Measurements from ENCODE around the gene KRT85.
"Not testable (repeated sequence)": the region's sequence is repeated elsewhere in the genome, so short reads cannot be mapped to it uniquely, and the experiment has no call there.

KRT85 gene

DNA sequence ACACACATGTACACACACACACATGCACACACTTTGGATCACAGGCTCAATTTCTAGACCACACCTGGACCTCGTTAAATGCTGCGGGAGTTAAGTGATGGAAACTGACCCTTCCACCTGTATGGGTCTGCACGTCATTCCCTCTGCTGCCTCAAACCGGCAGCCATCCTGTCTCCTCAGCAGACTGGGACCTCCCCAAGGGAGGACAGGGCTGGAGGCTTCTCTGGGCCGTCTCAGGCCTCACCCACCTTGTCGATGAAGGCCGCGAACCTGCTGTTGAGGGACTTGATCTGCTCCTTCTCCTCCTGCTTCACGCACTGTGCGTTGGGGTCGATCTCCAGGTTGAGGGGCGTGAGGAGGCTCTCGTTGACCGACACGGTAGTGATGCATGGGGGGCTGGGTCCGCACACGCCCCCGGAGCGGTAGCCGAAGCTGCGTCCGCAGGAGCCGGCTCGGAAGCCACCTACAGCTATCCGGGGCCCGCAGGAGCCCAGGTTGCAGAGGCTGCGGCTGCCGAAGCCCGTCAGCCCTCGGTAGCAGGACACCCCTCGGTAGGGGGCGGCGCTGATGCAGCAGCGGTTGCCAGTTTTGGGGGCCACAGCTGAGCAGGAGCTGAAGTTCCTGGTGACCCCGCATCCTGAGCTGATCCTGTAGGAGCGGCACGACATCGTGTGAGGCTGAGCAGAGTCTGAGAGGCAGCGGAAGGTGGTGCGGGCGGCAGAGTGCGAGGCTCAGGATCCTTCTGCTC lies at the start of gene KRT85:
Gene KRT85, minus strand, starts transcription at position 744 of the 748 bp plus-strand sequence. Its CDS starts 76 bp downstream, at position 668.
- DNase-seq: no peak

DNA sequence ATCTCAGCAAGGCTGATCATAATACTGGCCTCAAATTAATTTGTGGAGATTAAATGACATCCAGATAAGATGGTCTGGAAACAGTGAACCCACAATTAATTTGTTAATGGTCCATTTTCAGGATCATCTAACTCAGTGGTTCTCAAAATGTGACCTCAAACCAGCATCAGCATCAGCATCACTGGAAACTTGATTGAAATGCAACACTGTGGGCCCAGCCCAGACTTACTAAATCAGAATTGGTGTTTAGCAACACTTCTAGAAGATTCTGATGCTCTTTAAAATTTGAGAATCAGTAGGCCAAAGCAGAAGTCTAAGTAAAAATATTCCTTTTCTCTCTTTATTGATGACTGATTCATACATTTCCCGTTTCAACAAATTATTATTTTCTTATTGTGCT lies 49.5 kb upstream of the KRT85 start:
- DNase-seq: no peak

GRCh38 chr12:52415870-52416750 lies 48.8 kb upstream of the KRT85 start:
- DNase-seq: no peak

DNA sequence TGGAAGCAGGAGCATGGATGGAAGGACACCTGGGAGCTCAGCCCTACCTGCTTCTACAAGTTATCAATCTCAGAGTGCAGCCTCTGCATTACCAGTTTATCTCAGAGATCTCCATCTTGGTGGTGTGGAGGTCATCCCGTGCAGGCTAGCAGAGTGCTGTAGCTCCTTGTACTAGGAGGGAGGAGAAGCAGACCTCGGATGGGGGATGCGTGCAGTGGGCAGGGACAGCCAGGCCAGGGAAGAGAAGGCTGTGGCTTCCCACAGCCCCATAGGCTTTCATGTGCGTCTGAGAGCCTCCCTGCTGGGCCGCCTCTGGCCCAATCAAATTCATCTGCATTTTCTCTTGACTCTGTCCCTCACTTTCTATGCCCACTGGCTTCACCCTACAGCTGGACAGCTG lies 47.7 kb upstream of the KRT85 start:
- no peak for DNase-seq

- DNase-seq: no peak
Observed at GRCh38 chr12:52413782-52414345, 46.6 kb upstream of the KRT85 start.

GRCh38 chr12:52413202-52413601 lies 45.9 kb upstream of the KRT85 start:
- no peak for DNase-seq

- no peak for DNase-seq
Observed at GRCh38 chr12:52411815-52412214, 44.5 kb upstream of the KRT85 start.

DNA sequence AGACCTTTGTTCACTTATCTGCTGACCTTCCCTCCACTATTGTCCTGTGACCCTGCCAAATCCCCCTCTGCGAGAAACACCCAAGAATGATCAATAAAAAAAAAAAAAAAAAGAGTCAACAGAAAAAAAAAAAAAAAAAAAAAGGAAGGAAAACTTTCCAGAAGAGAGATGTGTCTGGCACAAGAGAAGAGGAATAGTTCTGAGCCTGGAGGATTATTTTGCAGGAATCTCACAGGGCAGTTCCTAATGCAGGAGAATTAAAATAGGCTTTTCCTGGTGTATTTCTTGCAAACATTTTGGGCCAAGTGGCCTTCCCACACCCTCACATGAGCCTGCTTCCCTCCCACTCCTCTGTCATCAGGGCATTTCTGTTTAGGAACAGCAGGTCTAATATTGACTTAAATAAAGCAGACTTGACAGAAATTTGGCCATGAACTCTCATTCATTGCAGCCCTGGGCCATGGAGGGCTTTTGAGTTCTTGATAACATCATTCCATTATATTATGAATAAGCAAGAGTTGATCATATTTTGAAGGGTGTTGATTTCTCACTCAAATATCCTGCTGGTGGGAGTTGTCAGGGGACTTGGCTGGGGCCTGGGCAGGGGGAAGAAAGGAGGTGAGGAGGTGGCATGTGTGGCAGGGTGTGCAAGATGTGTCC lies 43.4 kb upstream of the KRT85 start:
- not testable (repeated sequence) for DNase-seq

DNA sequence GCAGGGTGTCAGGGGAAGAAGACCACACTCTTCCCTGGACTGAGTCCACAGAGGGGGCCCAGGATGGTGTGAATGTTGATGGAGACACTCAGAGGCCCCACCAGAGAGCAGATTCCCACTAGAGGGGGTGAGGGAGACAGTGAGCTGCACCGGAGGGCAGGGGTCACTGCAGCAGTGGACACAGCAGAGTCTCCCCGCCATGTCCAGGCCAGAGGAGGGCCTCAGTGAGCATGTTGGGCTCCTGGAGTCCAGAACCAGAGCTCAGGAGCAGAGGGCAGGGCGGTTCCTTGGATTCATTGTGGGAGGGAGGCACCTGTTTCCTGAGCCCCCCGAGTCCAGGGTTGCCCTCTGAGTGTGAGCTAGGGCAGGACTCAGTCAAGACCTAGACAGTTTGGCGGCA lies 40.6 kb upstream of the KRT85 start:
- no peak for DNase-seq

DNA sequence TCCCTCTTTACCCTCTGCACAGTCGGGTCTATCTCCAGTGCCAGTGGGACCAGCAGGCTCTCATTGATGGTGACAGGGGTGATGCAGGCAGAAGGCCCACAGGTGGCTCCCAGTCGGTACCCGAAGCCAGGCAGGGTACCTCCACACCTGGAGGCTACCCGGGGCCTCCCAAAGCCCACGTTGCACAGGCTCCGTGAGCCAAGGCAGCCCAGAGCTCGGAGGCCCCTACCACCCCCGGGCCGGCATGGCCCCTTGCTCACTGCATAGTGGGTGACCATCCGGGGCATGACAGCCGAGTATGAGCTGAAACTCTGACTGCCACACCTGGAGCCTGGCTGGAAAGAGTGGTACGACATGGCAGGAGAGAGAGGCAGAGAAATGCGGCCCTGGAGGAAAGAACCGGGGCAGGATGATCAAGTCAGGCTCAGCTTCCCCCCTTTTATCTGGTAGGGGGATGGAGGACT lies 38.7 kb upstream of the KRT85 start, which contains the start of gene KRT82:
Gene KRT82, minus strand, starts transcription at position 414 of the 464 bp plus-strand sequence. Its CDS starts 58 bp downstream, at position 356.
- no peak for DNase-seq

- no peak for DNase-seq
Observed at GRCh38 chr12:52404951-52405350, 37.7 kb upstream of the KRT85 start.

DNA sequence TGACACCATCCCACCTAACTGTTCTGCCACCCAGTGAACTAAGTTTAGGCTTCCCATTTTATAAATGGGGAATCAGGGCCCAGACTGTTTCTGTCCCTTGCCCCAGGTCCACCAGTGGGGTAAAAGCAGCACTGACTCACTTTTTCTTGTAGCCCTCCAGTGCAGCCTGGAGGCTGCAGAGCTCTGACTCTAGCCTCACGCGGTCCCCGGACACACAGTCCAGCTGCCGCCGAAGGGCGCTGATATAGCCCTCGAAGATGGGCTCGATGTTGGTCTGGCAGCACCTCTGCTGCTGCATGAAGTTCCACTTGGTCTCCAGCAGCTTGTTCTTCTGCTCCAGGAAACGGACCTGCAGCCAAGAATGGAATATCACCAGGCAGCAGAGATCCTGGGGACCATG lies 36.3 kb upstream of the KRT85 start:
- no peak for DNase-seq

DNA sequence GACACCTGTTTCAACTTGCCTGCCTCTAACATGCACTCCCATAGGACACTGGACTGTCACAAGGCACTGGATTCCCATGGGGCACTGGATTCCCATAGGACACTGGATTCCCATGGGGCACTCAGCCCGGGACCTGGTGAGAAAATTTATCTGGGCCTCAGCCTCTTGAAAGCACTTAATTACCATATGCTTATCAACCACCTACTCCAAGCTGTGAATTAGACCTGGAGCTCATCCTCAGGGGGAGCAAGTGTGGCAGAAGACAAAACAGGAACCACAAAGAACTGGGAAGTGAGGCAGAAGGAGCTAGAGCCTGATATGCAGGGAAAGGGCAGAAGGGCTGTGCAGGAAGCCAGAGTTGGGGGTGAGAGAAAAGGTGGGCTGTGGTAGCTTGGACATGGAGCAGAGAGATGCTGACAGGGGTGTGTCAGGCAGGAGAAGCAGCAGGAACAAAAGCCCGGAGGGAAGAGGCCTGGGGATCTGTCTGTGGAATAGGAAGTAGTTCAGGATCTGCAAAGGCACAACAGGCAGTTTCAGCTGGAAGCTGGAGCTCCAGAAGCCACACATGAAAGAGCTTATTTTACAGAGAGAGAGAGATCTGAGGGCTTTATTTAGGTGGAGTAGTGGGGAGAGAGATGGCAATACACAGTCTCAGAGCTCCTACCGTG lies 35.7 kb upstream of the KRT85 start:
- DNase-seq: no peak

DNA sequence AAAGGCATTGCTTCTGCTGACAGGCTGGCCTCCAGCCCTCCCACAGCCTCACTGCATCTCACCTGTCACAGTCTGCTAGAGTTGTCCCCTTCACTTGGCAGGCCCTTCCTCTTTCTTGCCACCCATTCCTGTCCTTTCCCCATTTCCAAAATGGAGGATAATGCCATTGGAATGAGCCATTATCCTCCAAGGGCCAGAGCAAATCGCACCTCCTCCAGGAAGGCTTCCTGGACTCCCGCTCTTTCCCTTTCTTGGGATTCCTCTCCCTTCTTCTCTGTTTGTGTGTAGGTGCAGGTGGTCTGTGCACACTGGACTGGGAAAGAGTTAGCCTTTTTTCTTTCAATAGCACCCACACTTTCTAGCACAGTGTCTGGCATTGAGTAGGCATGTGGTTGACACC lies 35.1 kb upstream of the KRT85 start:
- no peak for DNase-seq

GRCh38 chr12:52401926-52402325 lies 34.6 kb upstream of the KRT85 start:
- no peak for DNase-seq

DNA sequence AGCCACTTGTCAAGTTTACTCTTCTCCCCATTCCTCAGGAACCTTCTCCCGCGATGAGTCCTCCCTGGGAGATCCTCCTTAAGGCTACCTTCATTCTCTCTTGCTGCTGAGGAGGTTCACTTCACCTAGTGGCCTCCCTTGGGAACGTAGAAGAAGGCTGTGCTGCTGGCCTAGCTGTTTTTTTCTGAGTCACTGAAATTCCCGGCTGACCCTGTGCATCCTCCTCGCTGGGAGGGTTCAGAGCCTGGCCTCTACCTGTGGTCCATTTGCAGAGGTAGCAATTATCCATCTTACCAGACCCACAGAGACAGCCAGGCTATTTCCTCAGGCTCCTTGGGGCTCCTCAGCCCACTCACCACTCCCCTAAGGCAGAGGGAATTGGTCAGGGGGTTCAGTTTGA lies 34.2 kb upstream of the KRT85 start:
- no peak for DNase-seq

GRCh38 chr12:52400906-52401305 lies 33.6 kb upstream of the KRT85 start:
- no peak for DNase-seq

- no peak for DNase-seq
Observed at GRCh38 chr12:52399756-52400155, 32.5 kb upstream of the KRT85 start.

- no peak for DNase-seq
Observed at GRCh38 chr12:52398176-52398575, 30.9 kb upstream of the KRT85 start.

DNA sequence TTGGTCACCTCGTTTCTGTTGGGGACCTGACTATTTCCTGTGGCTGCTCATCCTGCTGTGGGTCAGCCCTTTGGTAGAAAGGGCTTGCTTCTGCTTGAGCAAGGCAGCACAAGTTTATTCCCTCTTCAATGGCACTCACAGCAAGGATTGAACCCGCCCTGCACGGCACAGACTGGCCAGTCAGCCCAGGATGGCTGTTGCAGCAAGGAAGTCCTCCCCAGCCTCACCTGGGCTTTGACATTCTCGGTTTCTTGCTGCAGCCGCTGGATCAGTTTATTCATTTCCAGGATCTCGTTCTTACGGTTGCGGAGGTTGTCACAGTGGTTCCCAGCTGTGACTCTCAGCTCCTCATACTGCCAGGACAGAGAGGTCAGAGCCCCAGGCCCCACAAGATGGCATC lies 29.4 kb upstream of the KRT85 start:
- no peak for DNase-seq

DNA sequence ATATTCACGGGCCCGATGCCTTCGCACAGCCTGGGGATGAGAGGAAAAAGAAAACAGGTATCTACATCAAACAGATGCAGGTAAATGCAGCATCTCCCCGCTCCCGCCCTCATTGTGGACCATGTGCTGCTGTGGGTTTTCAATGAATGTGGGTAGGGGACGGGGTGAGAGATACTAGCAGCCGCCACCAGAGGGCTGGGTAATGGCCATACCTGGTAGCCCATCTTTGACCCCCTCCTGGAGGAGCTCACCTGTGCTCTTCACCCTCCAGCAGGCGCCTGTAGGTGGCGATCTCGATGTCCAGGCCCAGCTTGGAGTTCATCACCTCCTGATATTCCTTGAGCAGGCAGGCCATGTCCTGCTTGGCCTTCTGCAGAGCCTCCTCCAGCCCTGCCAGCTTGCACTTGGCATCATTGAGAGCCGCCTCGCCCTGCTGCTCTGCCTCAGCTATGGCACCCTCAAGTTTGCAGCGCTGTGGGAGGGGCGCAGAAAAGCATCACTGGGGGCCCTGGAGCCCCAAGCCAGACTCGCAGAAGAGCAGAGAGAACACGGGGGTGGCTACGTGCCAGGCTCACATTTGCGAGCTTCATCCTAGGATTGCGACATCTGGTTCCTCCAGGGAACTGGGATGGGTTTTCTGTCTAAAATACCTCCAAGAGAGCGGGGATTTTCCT lies 28.6 kb upstream of the KRT85 start:
- no peak for DNase-seq
